Measurements from ENCODE around the gene PDLIM1. TPM values are rescaled to one million over a fixed set of nuclear protein-coding genes. Genes with fewer than 3 reads are reported as not detected.

The PDLIM1 gene
- total and polyA plus RNA-seq, 3 donors from 2014 or later, result 14.9 to 64.3 (median 23.5) TPM

GRCh38 chr10:95319239-95319638 is 28.4 kb upstream of the PDLIM1 start:
- Histone ChIP-seq H3K27me3 (no peaks in the 10 kb centered on the region), H3K36me3 (ENCODE audit: low read depth, missing control alignments) (no peaks in the 10 kb centered on the region), H3K4me1 (no peaks in the 10 kb centered on the region), H3K4me3 (no peak overlapping the region), H3K27ac (no peak overlapping the region), H3K9me3 (no peaks in the 10 kb centered on the region)
- DNase-seq, result no peak
- intact Hi-C loops (cut with DNase I; ENCODE audit: low total_unique reads), result no loop called here
- TF ChIP-seq POLR2A (IDR thresholded peaks at IDR 0.05) (no peak), CTCF (IDR thresholded peaks at IDR 0.05) (no peak)

GRCh38 chr10:95315509-95315908 is 24.7 kb upstream of the PDLIM1 start:
- no peaks in the 10 kb centered on the region for H3K36me3 ChIP-seq (ENCODE audit: low read depth, missing control alignments)
- no peak for DNase-seq
- intact Hi-C loops (cut with DNase I; ENCODE audit: low total_unique reads), result no loop called here
- H3K27me3 ChIP-seq, result no peaks in the 10 kb centered on the region
- no peaks in the 10 kb centered on the region for H3K4me1 ChIP-seq
- 68 to 79% methylated on average over 2 of the region's 2 CpGs for WGBS, 2 donors
- TF ChIP-seq POLR2A (IDR thresholded peaks at IDR 0.05), result no peak
- no peak for TF ChIP-seq CTCF (IDR thresholded peaks at IDR 0.05)
- H3K27ac ChIP-seq, result no peak overlapping the region
- no peak overlapping the region for H3K4me3 ChIP-seq
- no peaks in the 10 kb centered on the region for H3K9me3 ChIP-seq

- H3K27ac ChIP-seq, result no peak overlapping the region
- no peaks in the 10 kb centered on the region for H3K9me3 ChIP-seq
- no peaks in the 10 kb centered on the region for H3K27me3 ChIP-seq
- 90 to 92% methylated on average over 3 to 4 of the region's 4 CpGs for WGBS, 2 donors
- no peaks in the 10 kb centered on the region for H3K4me1 ChIP-seq
- H3K4me3 ChIP-seq, result no peak overlapping the region
- intact Hi-C loops (cut with DNase I; ENCODE audit: low total_unique reads), result no loop called here
- no peak for DNase-seq
- TF ChIP-seq POLR2A (IDR thresholded peaks at IDR 0.05), result no peak
- TF ChIP-seq CTCF (IDR thresholded peaks at IDR 0.05), result no peak
- H3K36me3 ChIP-seq (ENCODE audit: low read depth, missing control alignments), result no peaks in the 10 kb centered on the region
Observed at GRCh38 chr10:95314192-95314918, 23.6 kb upstream of the PDLIM1 start.

- no peaks in the 10 kb centered on the region for H3K9me3 ChIP-seq
- DNase-seq, result no peak
- no peaks in the 10 kb centered on the region for H3K4me1 ChIP-seq
- WGBS, 2 donors, result 79 to 91% methylated on average over 1 of the region's 1 CpG
- intact Hi-C loops (cut with DNase I; ENCODE audit: low total_unique reads), result no loop called here
- no peak overlapping the region for H3K4me3 ChIP-seq
- H3K36me3 ChIP-seq (ENCODE audit: low read depth, missing control alignments), result no peaks in the 10 kb centered on the region
- TF ChIP-seq CTCF (IDR thresholded peaks at IDR 0.05), result no peak
- TF ChIP-seq POLR2A (IDR thresholded peaks at IDR 0.05), result no peak
- no peaks in the 10 kb centered on the region for H3K27me3 ChIP-seq
- H3K27ac ChIP-seq, result no peak overlapping the region
Observed at GRCh38 chr10:95312986-95313495, 22.2 kb upstream of the PDLIM1 start.

- 68 to 75% methylated on average over 6 of the region's 6 CpGs for WGBS, 2 donors
- DNase-seq, result no peak
Observed at GRCh38 chr10:95312257-95312656, 21.5 kb upstream of the PDLIM1 start.

More at GRCh38 chr10:95312257-95312656, 21.5 kb upstream of the PDLIM1 start:
- no peaks in the 10 kb centered on the region for H3K9me3 ChIP-seq
- H3K27ac ChIP-seq, result no peak overlapping the region
- intact Hi-C loops (cut with DNase I; ENCODE audit: low total_unique reads), result no loop called here
- TF ChIP-seq POLR2A (IDR thresholded peaks at IDR 0.05), result no peak
- TF ChIP-seq CTCF (IDR thresholded peaks at IDR 0.05), result no peak
- no peak overlapping the region for H3K4me3 ChIP-seq
- no peaks in the 10 kb centered on the region for H3K36me3 ChIP-seq (ENCODE audit: low read depth, missing control alignments)
- no peaks in the 10 kb centered on the region for H3K4me1 ChIP-seq
- H3K27me3 ChIP-seq, result no peaks in the 10 kb centered on the region
